ENCODE results near the gene PRRC2B. TPM values are rescaled to one million over a fixed set of nuclear protein-coding genes. Genes with fewer than 3 reads are reported as not detected.

The PRRC2B gene
- total RNA-seq, 2 experiments from 2014 or later: 281 to 303 TPM

DNA sequence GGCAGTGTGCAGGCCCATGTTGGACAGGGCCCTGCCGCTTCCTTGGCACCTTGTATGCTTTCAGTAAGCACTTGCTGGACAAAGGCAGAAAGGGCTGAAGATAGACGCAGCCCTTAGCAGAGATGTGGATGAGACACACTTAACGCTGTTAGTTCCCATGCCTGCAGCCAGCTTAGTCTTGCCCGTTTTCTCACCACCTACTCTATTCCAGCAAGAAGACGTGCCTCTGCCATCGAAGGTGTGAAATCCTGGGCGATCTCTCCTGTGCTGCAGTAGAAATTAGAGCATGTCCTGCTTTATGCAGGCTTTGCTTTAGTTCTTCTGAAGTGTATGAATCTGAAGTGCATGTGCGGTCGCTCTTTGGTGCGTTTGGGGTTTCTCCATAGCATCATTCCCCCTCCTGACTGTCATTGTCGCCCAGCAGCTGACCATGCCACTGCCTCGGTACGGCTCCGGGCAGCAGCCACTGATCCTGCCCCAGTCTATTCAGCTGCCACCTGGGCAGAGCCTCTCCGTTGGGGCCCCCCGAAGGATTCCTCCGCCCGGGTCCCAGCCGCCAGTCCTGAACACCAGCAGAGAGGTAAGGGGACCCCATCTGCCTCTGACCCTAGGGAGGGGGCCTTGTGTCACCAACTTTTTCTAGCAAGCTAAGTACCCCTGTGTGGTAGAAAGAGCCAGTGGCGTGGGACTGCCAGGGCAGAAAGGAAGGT lies 97.3 kb downstream of the PRRC2B start:
- Mint-ChIP-seq H3K27me3 (no peaks in the 10 kb centered on the region), H3K9me3 (no peaks in the 10 kb centered on the region), H3K4me3 (no peak overlapping the region), H3K27ac (no peak overlapping the region), H3K4me1 (peaks cover 4% of the 10 kb centered on the region), H3K36me3 (ENCODE audit: low read depth) (peaks cover 68% of the 10 kb centered on the region)
- ChIA-PET CTCF (interaction anchor here (0.9 to 1.8 kb wide), 3 partner anchors 9 to 13 kb away, joined by 3 to 4 read pairs (median 4); partner anchors contain the start of gene POMT1), POLR2A (no interaction called here)
- no peak for DNase-seq

DNA sequence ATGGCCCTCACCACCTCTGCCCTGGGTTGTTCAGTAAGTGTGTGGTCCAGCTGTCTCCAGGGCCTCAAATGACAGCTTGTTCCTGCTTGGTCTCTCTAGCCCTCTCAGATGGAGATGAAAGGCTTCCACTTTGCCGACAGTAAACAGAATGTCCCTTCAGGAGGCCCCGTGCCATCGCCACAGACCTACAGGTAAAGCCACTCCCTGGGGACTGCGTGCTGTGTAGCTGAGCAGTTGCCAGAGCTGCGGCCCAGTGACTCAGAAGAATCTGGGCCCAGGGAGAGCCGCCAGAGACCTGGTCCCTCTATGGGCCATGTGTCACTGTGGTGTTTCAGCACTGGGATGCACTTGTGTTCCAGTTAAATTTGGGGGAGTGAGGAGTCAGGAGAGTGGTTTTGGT lies 98.2 kb downstream of the PRRC2B start:
- no peak overlapping the region for H3K27ac Mint-ChIP-seq
- H3K36me3 Mint-ChIP-seq (ENCODE audit: low read depth): peaks cover 70% of the 10 kb centered on the region
- H3K4me1 Mint-ChIP-seq: peaks cover 5% of the 10 kb centered on the region
- no peaks in the 10 kb centered on the region for H3K9me3 Mint-ChIP-seq
- CTCF ChIA-PET: interaction anchor here (1.8 kb wide), 1 partner anchor 12 kb away, joined by 4 read pairs; no protein-coding TSS in a partner anchor
- no peak overlapping the region for H3K4me3 Mint-ChIP-seq
- POLR2A ChIA-PET: no interaction called here
- no peaks in the 10 kb centered on the region for H3K27me3 Mint-ChIP-seq
- no peak for DNase-seq

DNA sequence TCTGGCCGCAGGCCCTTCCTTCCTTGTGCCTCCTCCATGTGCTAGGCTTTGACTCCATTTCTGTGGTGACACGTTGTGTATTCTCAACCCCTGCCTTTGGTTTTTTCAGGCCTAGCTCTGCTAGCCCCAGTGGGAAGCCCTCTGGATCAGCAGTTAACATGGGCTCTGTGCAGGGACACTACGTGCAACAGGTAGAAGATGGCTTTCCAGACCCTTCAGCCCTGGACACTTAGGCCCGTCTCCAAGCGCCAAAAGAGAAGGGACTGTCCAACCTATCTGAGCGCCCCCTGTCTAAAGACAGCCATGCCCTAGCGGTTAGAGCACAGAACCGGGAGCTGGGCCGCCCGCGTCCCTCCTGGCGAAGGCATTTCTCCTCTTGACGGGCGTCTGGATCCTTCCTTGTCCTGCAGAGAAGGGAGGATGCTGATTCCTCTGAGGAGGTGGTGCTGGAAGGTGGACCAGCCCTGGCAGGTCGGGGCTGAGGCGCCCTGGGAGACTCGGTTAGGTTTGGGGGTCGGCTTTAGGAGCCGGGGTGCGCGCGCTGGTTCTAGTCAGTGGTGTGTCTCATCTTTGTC lies 100.5 kb downstream of the PRRC2B start:
- CTCF ChIA-PET: no interaction called here
- no peak for DNase-seq

DNA sequence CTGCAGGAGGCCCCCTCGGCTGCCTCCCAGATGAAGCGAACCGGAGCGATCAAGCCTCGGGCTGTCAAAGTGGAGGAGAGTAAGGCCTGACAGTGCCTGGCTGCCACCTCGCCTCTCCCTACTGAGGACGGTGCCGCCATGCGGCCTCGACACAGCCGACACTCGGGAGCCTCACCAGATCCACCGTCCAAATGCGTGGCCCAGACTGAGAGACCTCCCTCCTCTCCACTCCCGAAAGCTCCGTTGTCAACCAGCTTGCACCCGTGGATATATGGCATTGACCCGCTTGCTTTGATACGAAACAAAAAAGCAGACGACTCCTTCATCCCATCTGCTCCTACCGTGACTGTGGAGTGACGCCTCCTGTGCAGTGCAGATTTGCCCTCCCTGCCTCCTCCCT lies 101.9 kb downstream of the PRRC2B start:
- Mint-ChIP-seq H3K4me1 (peaks cover 36% of the 10 kb centered on the region), H3K36me3 (ENCODE audit: low read depth) (peaks cover 59% of the 10 kb centered on the region), H3K27me3 (no peaks in the 10 kb centered on the region), H3K9me3 (no peaks in the 10 kb centered on the region), H3K27ac (peak overlapping the region; percentile 31), H3K4me3 (no peak overlapping the region)
- ChIA-PET CTCF (no interaction called here), POLR2A (no interaction called here)
- DNase-seq: no peak

More for the DNA sequence above, 100.5 kb downstream of the PRRC2B start:
- no peaks in the 10 kb centered on the region for H3K9me3 Mint-ChIP-seq
- POLR2A ChIA-PET: no interaction called here
- no peak overlapping the region for H3K4me3 Mint-ChIP-seq
- peaks cover 70% of the 10 kb centered on the region for H3K36me3 Mint-ChIP-seq (ENCODE audit: low read depth)
- no peak overlapping the region for H3K27ac Mint-ChIP-seq
- no peaks in the 10 kb centered on the region for H3K27me3 Mint-ChIP-seq
- peaks cover 23% of the 10 kb centered on the region for H3K4me1 Mint-ChIP-seq

DNA sequence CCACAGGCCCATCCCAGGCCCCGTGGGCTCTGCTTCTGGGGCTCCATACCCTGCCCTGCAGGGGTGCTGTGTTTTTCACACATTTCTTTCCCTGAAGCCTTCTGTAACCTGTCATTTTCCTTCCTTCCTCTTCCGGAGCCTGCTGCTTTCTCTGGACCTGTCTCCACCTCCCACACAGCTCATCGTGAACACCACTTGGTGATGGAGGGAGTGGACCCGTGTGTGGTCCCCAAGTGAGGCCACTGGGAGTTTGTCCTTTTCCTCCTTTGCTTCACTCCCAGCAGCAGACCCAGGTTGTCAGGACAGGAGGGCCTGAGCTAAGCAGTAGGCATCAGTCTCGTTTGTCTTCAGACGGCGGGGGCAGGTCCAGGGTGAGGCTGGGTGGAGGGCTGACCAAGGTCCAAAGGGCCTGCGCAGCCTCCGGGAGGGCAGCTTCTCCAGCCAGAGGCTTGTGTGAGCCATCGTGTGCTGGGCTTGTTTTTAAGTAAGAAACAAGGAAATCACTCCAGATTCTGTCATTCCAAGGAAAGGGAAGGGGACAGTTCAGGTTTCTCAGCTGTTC lies 103.0 kb downstream of the PRRC2B start:
- peak overlapping the region; percentile 42 for H3K27ac Mint-ChIP-seq
- H3K9me3 Mint-ChIP-seq: no peaks in the 10 kb centered on the region
- no peak for DNase-seq
- H3K4me3 Mint-ChIP-seq: no peak overlapping the region
- ChIA-PET CTCF (interaction anchor here (0.6 to 1.0 kb wide), 3 partner anchors 243 to 392 kb away, joined by 3 read pairs; no protein-coding TSS in a partner anchor), POLR2A (no interaction called here)
- peaks cover 55% of the 10 kb centered on the region for H3K36me3 Mint-ChIP-seq (ENCODE audit: low read depth)
- H3K27me3 Mint-ChIP-seq: no peaks in the 10 kb centered on the region
- H3K4me1 Mint-ChIP-seq: peaks cover 47% of the 10 kb centered on the region

DNA sequence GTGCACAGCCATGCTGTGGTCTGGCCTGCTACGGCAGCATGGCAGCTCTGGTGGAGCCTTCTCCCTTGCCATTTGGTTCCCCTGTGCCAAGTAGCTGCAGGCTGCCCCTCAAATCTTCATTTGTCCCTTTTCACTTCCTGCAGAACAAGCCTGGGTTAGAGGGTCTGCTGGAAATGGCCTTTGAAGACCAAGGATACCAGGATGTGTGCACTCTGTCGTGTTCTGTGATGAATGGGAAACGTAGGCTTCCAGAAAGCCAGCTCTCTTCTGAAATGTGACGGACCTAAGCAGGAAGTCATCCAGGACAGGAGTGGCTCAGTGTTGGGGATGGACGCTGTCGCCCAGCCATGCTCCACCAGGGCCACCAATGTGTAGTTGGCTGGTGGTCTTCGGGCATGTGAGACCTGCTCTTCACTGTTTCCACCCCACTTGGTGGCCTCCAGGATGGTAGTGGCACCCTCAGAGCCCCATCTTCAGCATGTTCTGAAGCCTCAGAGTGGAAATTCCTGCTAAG lies 105.4 kb downstream of the PRRC2B start:
- Mint-ChIP-seq H3K27ac (peak overlapping the region; percentile 93), H3K4me3 (no peak overlapping the region), H3K36me3 (ENCODE audit: low read depth) (peaks cover 43% of the 10 kb centered on the region), H3K9me3 (no peaks in the 10 kb centered on the region), H3K27me3 (no peaks in the 10 kb centered on the region), H3K4me1 (peaks cover 64% of the 10 kb centered on the region)
- DNase-seq: no peak
- POLR2A ChIA-PET: no interaction called here
- CTCF ChIA-PET: interaction anchor here (1.4 to 2.3 kb wide), 3 partner anchors 23 to 241 kb away, joined by 3 to 7 read pairs (median 4); partner anchors contain the start of gene RAPGEF1

DNA sequence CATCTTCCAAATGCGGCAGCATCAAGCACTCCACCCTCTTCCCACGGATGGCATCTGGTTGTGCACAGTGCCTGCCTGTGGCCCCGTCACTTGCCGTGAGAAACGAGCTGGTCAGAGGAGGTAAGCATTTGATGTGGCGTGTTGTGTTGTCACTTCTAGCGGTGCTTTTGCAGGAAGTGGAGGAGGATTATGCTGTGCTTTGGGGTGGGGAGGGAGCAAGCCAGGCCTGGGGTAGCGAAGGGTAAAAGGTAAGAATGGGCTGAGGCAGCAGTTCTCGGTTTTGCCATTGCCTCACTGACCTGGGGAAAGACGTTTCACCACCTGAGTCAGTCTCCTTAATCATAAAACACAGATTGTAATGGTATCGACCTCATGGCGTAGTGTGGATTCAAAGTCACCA lies 106.5 kb downstream of the PRRC2B start:
- no peaks in the 10 kb centered on the region for H3K27me3 Mint-ChIP-seq
- H3K9me3 Mint-ChIP-seq: no peaks in the 10 kb centered on the region
- H3K4me1 Mint-ChIP-seq: peaks cover 72% of the 10 kb centered on the region
- peak overlapping the region; percentile 93 for H3K27ac Mint-ChIP-seq
- H3K36me3 Mint-ChIP-seq (ENCODE audit: low read depth): peaks cover 41% of the 10 kb centered on the region
- ChIA-PET CTCF (interaction anchor here (0.7 to 2.3 kb wide), 12 partner anchors 9 to 240 kb away, joined by 3 to 7 read pairs (median 4); partner anchors contain the start of gene RAPGEF1), POLR2A (interaction anchor here (1.0 kb wide), 1 partner anchor 127 kb away, joined by 3 read pairs; no protein-coding TSS in a partner anchor)
- peak overlapping the region; percentile 98 for H3K4me3 Mint-ChIP-seq
- DNase-seq: peak; percentile 87

DNA sequence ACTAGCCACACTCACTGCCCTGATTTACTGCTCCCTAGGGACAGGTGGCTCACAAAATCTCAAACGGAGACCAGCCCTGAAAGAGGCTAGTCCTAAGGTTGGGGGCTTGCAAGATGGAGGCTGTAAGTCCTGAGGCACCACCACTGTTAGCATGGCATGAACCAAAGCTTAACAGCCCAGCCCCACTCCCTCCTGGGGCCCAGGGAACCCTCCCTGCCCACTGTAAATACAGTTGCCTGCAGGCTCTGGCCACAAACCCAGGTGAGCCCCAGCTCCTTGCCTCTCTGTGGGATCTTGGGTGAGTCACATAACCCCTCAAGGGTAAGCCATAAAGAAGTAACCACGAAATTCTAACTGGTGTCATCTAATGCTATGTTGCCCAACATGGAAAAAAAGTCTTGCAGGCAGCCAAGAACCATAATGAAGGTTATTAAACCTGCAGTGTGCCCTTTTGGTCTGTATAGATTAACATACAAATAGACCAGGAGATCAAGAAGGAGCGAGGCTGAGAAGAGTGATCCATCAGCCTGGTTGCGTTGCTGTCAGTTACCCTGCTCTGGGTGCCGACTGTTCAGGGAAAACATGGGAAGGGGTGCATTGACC lies 107.2 kb downstream of the PRRC2B start:
- peak; percentile 63 for DNase-seq
- no peaks in the 10 kb centered on the region for H3K9me3 Mint-ChIP-seq
- CTCF ChIA-PET: interaction anchor here (0.7 to 2.3 kb wide), 12 partner anchors 9 to 239 kb away, joined by 3 to 7 read pairs (median 4); partner anchors contain the start of gene RAPGEF1
- POLR2A ChIA-PET: interaction anchor here (1.0 kb wide), 1 partner anchor 128 kb away, joined by 3 read pairs; no protein-coding TSS in a partner anchor
- peak overlapping the region; percentile 98 for H3K4me3 Mint-ChIP-seq
- peaks cover 70% of the 10 kb centered on the region for H3K4me1 Mint-ChIP-seq
- H3K36me3 Mint-ChIP-seq (ENCODE audit: low read depth): peaks cover 40% of the 10 kb centered on the region
- no peaks in the 10 kb centered on the region for H3K27me3 Mint-ChIP-seq
- peak overlapping the region; percentile 93 for H3K27ac Mint-ChIP-seq

DNA sequence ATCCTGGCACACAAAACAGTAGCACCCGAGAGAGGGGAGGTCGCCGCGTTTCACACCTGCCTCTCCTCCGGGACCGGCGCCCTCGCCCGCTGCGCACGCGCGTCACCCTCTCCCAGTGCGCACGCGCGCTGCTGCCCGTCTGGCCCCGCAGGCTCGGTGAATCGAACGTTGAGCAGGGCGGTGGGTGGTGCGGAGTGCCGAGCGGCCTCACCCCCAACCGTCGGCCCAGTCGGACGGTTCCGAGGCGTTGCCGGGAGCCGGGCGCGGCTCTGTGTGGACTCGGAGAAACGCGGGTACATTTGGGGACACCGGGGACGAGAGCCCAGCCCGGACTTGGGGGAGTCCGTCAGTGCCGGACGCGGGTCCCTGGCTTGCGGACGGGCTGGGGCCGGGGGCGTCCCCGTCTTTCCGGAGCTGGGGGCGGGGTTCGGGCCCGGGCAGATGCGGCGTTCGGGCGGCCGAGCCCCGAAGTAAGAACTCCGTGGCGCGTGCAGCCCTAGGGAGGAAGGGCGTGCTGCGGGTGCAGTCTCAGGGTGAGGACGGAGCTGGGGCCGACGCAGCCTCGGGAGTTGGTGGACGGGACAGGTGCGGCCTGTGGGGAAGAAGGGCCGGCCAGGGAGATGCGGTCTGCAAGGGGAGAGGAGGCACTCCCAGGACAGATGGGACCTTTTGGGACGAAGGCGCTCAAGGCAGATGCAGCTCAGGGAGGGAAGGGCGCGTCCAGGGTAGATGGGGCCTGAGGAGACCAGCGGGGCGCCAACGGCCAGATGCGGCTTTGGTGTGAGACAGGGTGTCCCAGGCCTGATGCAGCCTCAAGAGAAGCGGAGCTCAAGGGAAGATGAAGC lies 109.1 kb downstream of the PRRC2B start, which contains the start of gene POMT1:
Gene POMT1, plus strand, starts transcription at position 138 of the 845 bp plus-strand sequence. CDS start 1,301 bp downstream, outside the sequence.
- ChIA-PET POLR2A (no interaction called here), CTCF (interaction anchor here (0.8 to 1.6 kb wide), 8 partner anchors 11 to 242 kb away, joined by 3 to 6 read pairs (median 4); partner anchors contain the start of gene RAPGEF1)
- peaks cover 40% of the 10 kb centered on the region for H3K36me3 Mint-ChIP-seq (ENCODE audit: low read depth)
- peak within 1 kb of the TSS; percentile 93 for H3K27ac Mint-ChIP-seq
- peak within 1 kb of the TSS; percentile 98 for H3K4me3 Mint-ChIP-seq
- peak; percentile 90 for DNase-seq
- peaks cover 66% of the 10 kb centered on the region for H3K4me1 Mint-ChIP-seq
- no peaks in the 10 kb centered on the region for H3K9me3 Mint-ChIP-seq
- H3K27me3 Mint-ChIP-seq: no peaks in the 10 kb centered on the region

DNA sequence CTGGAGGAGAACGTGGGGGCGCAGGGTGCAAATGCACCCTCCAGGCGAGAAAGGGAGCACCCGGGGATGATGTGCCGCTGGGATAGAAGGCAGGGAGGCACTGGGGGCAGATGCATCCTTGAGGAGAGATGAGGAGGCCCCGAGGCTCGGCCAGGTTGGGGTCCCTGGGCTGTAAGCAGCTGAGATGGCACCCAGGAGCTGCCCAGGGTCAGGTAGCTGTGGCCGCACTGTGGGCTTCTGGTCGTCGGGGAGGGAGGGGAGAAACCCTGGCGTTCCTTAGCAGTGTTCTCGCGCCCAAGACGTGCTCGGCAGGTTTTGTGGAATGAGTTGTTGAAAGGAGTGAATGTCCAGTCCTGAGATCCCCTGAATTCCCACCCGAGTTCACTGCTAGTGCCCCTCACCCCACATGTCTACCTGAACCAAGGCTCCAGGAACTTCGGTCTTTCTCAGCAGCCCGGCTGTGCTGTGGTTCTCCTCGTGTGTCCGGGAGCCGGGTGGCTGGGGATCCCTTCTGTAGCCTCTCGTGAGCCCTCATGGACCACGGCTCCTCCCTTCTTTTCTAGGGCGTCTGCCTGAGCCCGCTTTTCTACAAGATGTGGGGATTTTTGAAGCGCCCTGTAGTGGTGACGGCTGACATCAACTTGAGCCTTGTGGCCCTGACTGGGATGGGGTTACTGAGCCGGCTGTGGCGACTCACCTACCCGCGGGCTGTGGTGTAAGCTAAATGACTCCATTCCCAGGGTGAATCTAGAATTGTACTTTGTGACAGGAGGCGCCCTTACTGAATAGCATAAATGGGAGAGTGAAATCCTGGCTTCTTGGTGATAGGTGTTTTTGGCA lies 110.0 kb downstream of the PRRC2B start:
- Mint-ChIP-seq H3K4me1 (peaks cover 58% of the 10 kb centered on the region), H3K36me3 (ENCODE audit: low read depth) (peaks cover 35% of the 10 kb centered on the region)
- peak; percentile 72 for DNase-seq

DNA sequence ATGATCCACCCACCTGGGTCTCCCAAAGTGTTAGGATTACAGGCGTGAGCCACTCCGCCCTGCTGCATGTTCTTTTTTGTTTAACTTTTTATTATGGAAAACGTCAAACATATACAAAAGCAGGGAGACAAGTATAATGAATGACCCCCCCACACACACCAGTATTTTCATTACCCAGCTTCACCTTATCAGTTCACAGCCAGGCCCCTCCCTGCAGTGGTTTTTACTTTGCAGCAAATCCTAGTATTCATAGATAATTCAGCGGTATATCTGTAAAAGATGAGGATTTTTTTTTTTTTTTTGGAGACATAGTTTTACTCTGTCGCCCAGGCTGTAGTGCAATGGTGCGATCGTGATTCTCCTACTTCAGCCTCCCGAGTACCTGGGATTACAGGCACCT lies 111.1 kb downstream of the PRRC2B start:
- Mint-ChIP-seq H3K27ac (no peak overlapping the region), H3K27me3 (no peaks in the 10 kb centered on the region), H3K9me3 (no peaks in the 10 kb centered on the region), H3K4me1 (peaks cover 47% of the 10 kb centered on the region), H3K36me3 (ENCODE audit: low read depth) (peaks cover 32% of the 10 kb centered on the region), H3K4me3 (no peak overlapping the region)
- ChIA-PET POLR2A (no interaction called here), CTCF (no interaction called here)
- no peak for DNase-seq

More for the DNA sequence above, 110.0 kb downstream of the PRRC2B start:
- peak overlapping the region; percentile 98 for H3K4me3 Mint-ChIP-seq
- H3K9me3 Mint-ChIP-seq: no peaks in the 10 kb centered on the region
- peak overlapping the region; percentile 86 for H3K27ac Mint-ChIP-seq
- CTCF ChIA-PET: interaction anchor here (0.6 to 1.6 kb wide), 9 partner anchors 11 to 241 kb away, joined by 3 to 6 read pairs (median 3); partner anchors contain the start of gene RAPGEF1
- no peaks in the 10 kb centered on the region for H3K27me3 Mint-ChIP-seq
- POLR2A ChIA-PET: no interaction called here
